Lung (tissue), 12 donors: Measurements from ENCODE around the gene GOLIM4. TPM values are rescaled to one million over a fixed set of nuclear protein-coding genes. Genes with fewer than 3 reads are reported as not detected.

ENCODE experiments used
- ATAC-seq: fragments of 200-7000 bp; cut with Tn5 transposase; one replicate; pipeline ENCODE4 v1.9.1; 2020; ENCODE audit warnings: moderate number of reproducible peaks; ENCODE audit not compliant: insufficient read depth, low FRiP score
- DNase-seq, 3 donors: peaks; one replicate each; pipeline ENCODE4 v3.0.0-alpha.2; 2013 to 2017
- H3K27ac ChIP-seq, 2 donors: one replicate each; pipeline ENCODE4 v1.5.1; 2013; ENCODE audit warnings: mild to moderate bottlenecking in 2 of 2, moderate library complexity in 2 of 2, control low read depth in 1 of 2, inconsistent platforms in 1 of 2, low read depth in 1 of 2, low read length in 1 of 2
- H3K27me3 ChIP-seq, 3 donors: one replicate each; pipeline ENCODE4 v1.5.1; 2013; ENCODE audit warnings: low read length in 2 of 3; ENCODE audit not compliant: control insufficient read depth in 3 of 3, insufficient read depth in 3 of 3
- H3K36me3 ChIP-seq, 4 donors: one replicate each; pipeline ENCODE4 v1.5.1; 2013; ENCODE audit warnings: low read length in 4 of 4, mild to moderate bottlenecking in 1 of 4, moderate library complexity in 1 of 4; ENCODE audit not compliant: control insufficient read depth in 4 of 4, insufficient read depth in 4 of 4
- H3K4me1 ChIP-seq, 5 donors: one replicate each; pipeline ENCODE4 v1.5.1; 2013; ENCODE audit warnings: low read length in 5 of 5, mild to moderate bottlenecking in 2 of 5, moderate library complexity in 1 of 5; ENCODE audit not compliant: control insufficient read depth in 5 of 5, insufficient read depth in 5 of 5
- H3K4me3 ChIP-seq: one replicate; pipeline ENCODE4 v1.5.1; 2013; ENCODE audit warnings: mild to moderate bottlenecking, control low read depth, moderate library complexity
- H3K9ac ChIP-seq, 2 donors: one replicate each; pipeline ENCODE4 v1.5.1; 2013; ENCODE audit warnings: low read length in 2 of 2, control low read depth in 1 of 2; ENCODE audit not compliant: insufficient read depth in 1 of 2
- H3K9me3 ChIP-seq, 4 donors: one replicate each; pipeline ENCODE4 v1.5.1; 2013; ENCODE audit warnings: low read length in 3 of 4, mild to moderate bottlenecking in 1 of 4, moderate library complexity in 1 of 4; ENCODE audit not compliant: control insufficient read depth in 4 of 4, insufficient read depth in 3 of 4
- CTCF ChIP-seq: IDR thresholded peaks from 2 replicates; pipeline ENCODE4 v1.5.1; 2012; ENCODE audit warnings: mild to moderate bottlenecking; ENCODE audit errors: control extremely low read depth, extremely low read depth
- WGBS, 2 donors: extraction: QIAGEN DNeasy Blood & Tissue Kit; methylation state at CpG; one replicate each; pipeline ENCODE4 v1.1.7; 2013; 5-methylcytosine and 5-hydroxymethylcytosine counted together
- polyA plus RNA-seq, 2 donors: library from polyadenylated mRNA; stranded (reverse); fragments of 200-250 nt; gene quantifications; one replicate each; pipeline ENCODE4 v1.2.1, GENCODE V29; 2013
- total RNA-seq, 2 donors: library from RNA; depleted of rRNA in 1 of 2; stranded (reverse); fragments of >200 nt in 1 of 2; gene quantifications; one replicate each; pipeline ENCODE4 v1.2.1, GENCODE V29; 2014 to 2021
- donor health status: control.
- donor health status: control.
- donor health status: Bipolar disorder and iron deficiency.
- donor health status: healthy.
- donor health status: DM: yes; HTN: yes; CAD: no.

Gene GOLIM4
- total and polyA plus RNA-seq, 4 donors: 22.2 to 52.9 (median 33.3) TPM

GRCh38 chr3:167992381-167992780, 103.3 kb downstream of the GOLIM4 start:
- 87 to 90% methylated on average over 1 of the region's 1 CpG for WGBS, 2 donors
- TF ChIP-seq CTCF: no peak
- H3K4me1 ChIP-seq: peaks cover 0 to 3% (median 0%) of the 10 kb centered on the region in 5 donors
- H3K9ac ChIP-seq: no peak overlapping the region
- H3K9me3 ChIP-seq: no peaks in the 10 kb centered on the region
- DNase-seq (no peak), ATAC-seq (no peak)
- H3K27ac ChIP-seq: no peak overlapping the region
- no peaks in the 10 kb centered on the region for H3K36me3 ChIP-seq
- no peak overlapping the region for H3K4me3 ChIP-seq
- no peaks in the 10 kb centered on the region for H3K27me3 ChIP-seq

GRCh38 chr3:167991213-167991612, 104.5 kb downstream of the GOLIM4 start:
- Histone ChIP-seq H3K27ac (no peak overlapping the region), H3K9ac (no peak overlapping the region), H3K4me3 (no peak overlapping the region), H3K36me3 (no peaks in the 10 kb centered on the region), H3K9me3 (no peaks in the 10 kb centered on the region), H3K4me1 (peaks cover 0 to 3% (median 0%) of the 10 kb centered on the region in 5 donors), H3K27me3 (no peaks in the 10 kb centered on the region)
- WGBS, 2 donors: 86 to 91% methylated on average over 6 of the region's 6 CpGs
- TF ChIP-seq CTCF: no peak
- DNase-seq: no peak
- ATAC-seq: no peak

GRCh38 chr3:167989999-167990398, 105.7 kb downstream of the GOLIM4 start:
- Histone ChIP-seq H3K9ac (no peak overlapping the region), H3K4me3 (no peak overlapping the region), H3K27me3 (no peaks in the 10 kb centered on the region), H3K4me1 (peaks cover 0 to 3% (median 0%) of the 10 kb centered on the region in 5 donors), H3K36me3 (no peaks in the 10 kb centered on the region), H3K9me3 (no peaks in the 10 kb centered on the region), H3K27ac (peak overlapping the region in 1 of 2 donors; percentile 41)
- WGBS, 2 donors: 89 to 91% methylated on average over 6 of the region's 6 CpGs
- no peak for TF ChIP-seq CTCF
- DNase-seq: no peak
- no peak for ATAC-seq

GRCh38 chr3:167989066-167989465, 106.7 kb downstream of the GOLIM4 start:
- no peak for TF ChIP-seq CTCF
- no peaks in the 10 kb centered on the region for H3K36me3 ChIP-seq
- ATAC-seq: no peak
- no peak overlapping the region for H3K9ac ChIP-seq
- H3K27ac ChIP-seq: no peak overlapping the region
- no peak overlapping the region for H3K4me3 ChIP-seq
- peaks cover 0 to 3% (median 0%) of the 10 kb centered on the region in 5 donors for H3K4me1 ChIP-seq
- H3K27me3 ChIP-seq: no peaks in the 10 kb centered on the region
- DNase-seq: no peak
- WGBS, 2 donors: 61 to 77% methylated on average over 2 of the region's 2 CpGs
- no peaks in the 10 kb centered on the region for H3K9me3 ChIP-seq
